Neural cell (in vitro differentiated cells): ENCODE results near the gene SLMAP. TPM values are rescaled to one million over a fixed set of nuclear protein-coding genes. Genes with fewer than 3 reads are reported as not detected.

Source experiments
- H2AFZ ChIP-seq: fragments of 200-600, 300-800 bp; sonication (generic), shearing (Covaris generic); 2 replicates; pipeline ENCODE4 v1.6.0; 2014; ENCODE audit warnings: low read depth, mild to moderate bottlenecking, antibody characterized with exemption, low read length, moderate library complexity
- H3F3A ChIP-seq: fragments of 200-600 bp; shearing (Covaris generic); 2 replicates; pipeline ENCODE4 v1.6.1; 2016; ENCODE audit warnings: mild to moderate bottlenecking, moderate library complexity, mixed read lengths, antibody characterized with exemption, low read length; ENCODE audit not compliant: insufficient read depth, poor library complexity, severe bottlenecking
- H3K27ac ChIP-seq: fragments of 200-600, 300-800 bp; sonication (generic), shearing (Covaris generic); 2 replicates; pipeline ENCODE4 v1.5.1; 2014; ENCODE audit warnings: mild to moderate bottlenecking, low read length, moderate library complexity
- H3K27me3 ChIP-seq: fragments of 300-800, 200-600 bp; sonication (generic), shearing (Covaris generic); 2 replicates; pipeline ENCODE4 v1.6.0; 2014; ENCODE audit warnings: mild to moderate bottlenecking, low read depth, low read length, moderate library complexity; ENCODE audit not compliant: insufficient read depth
- H3K36me3 ChIP-seq: fragments of 300-800, 200-600 bp; sonication (generic), shearing (Covaris generic); 2 replicates; pipeline ENCODE4 v1.5.1; 2014; ENCODE audit warnings: mild to moderate bottlenecking, antibody characterized with exemption, low read length, moderate library complexity; ENCODE audit not compliant: insufficient read depth
- H3K4me2 ChIP-seq: fragments of 300-800, 200-600 bp; sonication (generic), shearing (Covaris generic); 2 replicates; pipeline ENCODE4 v1.6.0; 2014; ENCODE audit warnings: mild to moderate bottlenecking, low read length
- H3K4me3 ChIP-seq: fragments of 300-800, 200-600 bp; sonication (generic), shearing (Covaris generic); 2 replicates; pipeline ENCODE4 v1.5.1; 2014; ENCODE audit warnings: mild to moderate bottlenecking, low read length, moderate library complexity
- H3K79me2 ChIP-seq: fragments of 200-600 bp; shearing (Covaris generic); replicated peaks from 2 replicates; pipeline ENCODE4 v1.6.0; 2014; ENCODE audit warnings: mild to moderate bottlenecking, low read length, moderate library complexity; ENCODE audit not compliant: insufficient read depth
- H3K9ac ChIP-seq: fragments of 300-800, 200-600 bp; sonication (generic), shearing (Covaris generic); 2 replicates; pipeline ENCODE4 v1.6.1; 2016; ENCODE audit warnings: mild to moderate bottlenecking, low read length, mixed read lengths
- H3K9me2 ChIP-seq: fragments of 200-600 bp; shearing (Covaris generic); 2 replicates; pipeline ENCODE4 v1.6.1; 2016; ENCODE audit warnings: mild to moderate bottlenecking, low read length, mixed read lengths; ENCODE audit not compliant: insufficient read depth
- H3K9me3 ChIP-seq: fragments of 200-600, 300-800 bp; sonication (generic), shearing (Covaris generic); 2 replicates; pipeline ENCODE4 v1.6.1; 2016; ENCODE audit warnings: mild to moderate bottlenecking, mixed run types, low read length, moderate library complexity, mixed read lengths
- H4K20me1 ChIP-seq: fragments of 200-600 bp; shearing (Covaris generic); 2 replicates; pipeline ENCODE4 v1.6.1; 2016; ENCODE audit warnings: mild to moderate bottlenecking, mixed run types; ENCODE audit not compliant: insufficient read depth
- CTCF ChIP-seq: fragments of 450-650 bp; IDR thresholded peaks from 2 replicates; pipeline ENCODE4 v1.5.1; 2014; ENCODE audit warnings: antibody characterized with exemption, mild to moderate bottlenecking, moderate library complexity; ENCODE audit not compliant: poor library complexity, severe bottlenecking
- EP300 ChIP-seq: fragments of 450-650 bp; conservative IDR thresholded peaks from 2 replicates; pipeline ENCODE4 v1.6.1; 2014; ENCODE audit warnings: antibody characterized with exemption, mild to moderate bottlenecking, moderate library complexity; ENCODE audit not compliant: poor library complexity, severe bottlenecking
- EZH2 ChIP-seq: fragments of 200-600, 300-800 bp; shearing (Covaris generic), sonication (generic); IDR thresholded peaks from 2 replicates; pipeline ENCODE4 v1.6.1; 2014; ENCODE audit warnings: antibody characterized with exemption, low read length, borderline replicate concordance, mild to moderate bottlenecking; ENCODE audit not compliant: insufficient read depth, poor library complexity, severe bottlenecking
- MXI1 ChIP-seq: fragments of 450-650 bp; conservative IDR thresholded peaks from 2 replicates; pipeline ENCODE4 v1.6.1; 2014; ENCODE audit warnings: antibody characterized with exemption, mild to moderate bottlenecking; ENCODE audit not compliant: poor library complexity, severe bottlenecking
- POLR2AphosphoS5 ChIP-seq: IDR thresholded peaks from 2 replicates; pipeline ENCODE4 v1.6.1; 2012
- RAD21 ChIP-seq: fragments of 450-650 bp; conservative IDR thresholded peaks from 2 replicates; pipeline ENCODE4 v1.6.1; 2014; ENCODE audit warnings: antibody characterized with exemption, mild to moderate bottlenecking, moderate library complexity
- REST ChIP-seq: IDR thresholded peaks from 2 replicates; pipeline ENCODE4 v1.6.1; 2012; ENCODE audit warnings: borderline replicate concordance
- SMC3 ChIP-seq: fragments of 450-650 bp; conservative IDR thresholded peaks from 2 replicates; pipeline ENCODE4 v1.6.1; 2014; ENCODE audit warnings: antibody characterized with exemption, mild to moderate bottlenecking, moderate library complexity; ENCODE audit not compliant: poor library complexity
- TAF1 ChIP-seq: IDR thresholded peaks from 2 replicates; pipeline ENCODE4 v1.6.1; 2012; ENCODE audit warnings: low read depth
- polyA plus RNA-seq: library from polyadenylated mRNA; depleted of rRNA; stranded (reverse); fragments of >200 nt; gene quantifications from 2 replicates; pipeline ENCODE4 v1.2.3, GENCODE V29; 2014

Gene SLMAP
- polyA plus RNA-seq, 1 donor from 2014 or later: 42.1 TPM

- Histone ChIP-seq H3K9ac (no peak overlapping the region), H4K20me1 (no peaks in the 10 kb centered on the region), H3K4me3 (no peak overlapping the region), H3K4me2 (no peak overlapping the region), H2AFZ (no peak overlapping the region), H3K79me2 (no peaks in the 10 kb centered on the region), H3K36me3 (no peaks in the 10 kb centered on the region), H3K27me3 (no peaks in the 10 kb centered on the region), H3F3A (no peaks in the 10 kb centered on the region), H3K9me3 (no peaks in the 10 kb centered on the region), H3K9me2 (no peaks in the 10 kb centered on the region), H3K27ac (no peak overlapping the region)
- TF ChIP-seq TAF1 (no peak), RAD21 (no peak), EZH2 (no peak)
Observed at GRCh38 chr3:57961828-57962447, 205.8 kb downstream of the SLMAP start.

- Histone ChIP-seq H3K9me2 (no peaks in the 10 kb centered on the region), H3K27me3 (no peaks in the 10 kb centered on the region)
- TF ChIP-seq POLR2AphosphoS5: no peak
- no peak for TF ChIP-seq REST
- no peak for TF ChIP-seq TAF1
Observed at GRCh38 chr3:57962448-57962834, 206.3 kb downstream of the SLMAP start.

GRCh38 chr3:57963811-57964346 is 207.8 kb downstream of the SLMAP start:
- no peak overlapping the region for H3K4me2 ChIP-seq
- no peaks in the 10 kb centered on the region for H3K36me3 ChIP-seq
- H3K9me3 ChIP-seq: no peaks in the 10 kb centered on the region
- H3K79me2 ChIP-seq: no peaks in the 10 kb centered on the region
- H3K4me3 ChIP-seq: no peak overlapping the region
- H2AFZ ChIP-seq: no peak overlapping the region
- no peak overlapping the region for H3K9ac ChIP-seq
- no peak for TF ChIP-seq SMC3
- H3K27me3 ChIP-seq: no peaks in the 10 kb centered on the region
- H4K20me1 ChIP-seq: no peaks in the 10 kb centered on the region
- H3K27ac ChIP-seq: no peak overlapping the region
- no peaks in the 10 kb centered on the region for H3K9me2 ChIP-seq
- H3F3A ChIP-seq: no peaks in the 10 kb centered on the region

More at GRCh38 chr3:57962448-57962834, 206.3 kb downstream of the SLMAP start:
- no peak overlapping the region for H3K4me3 ChIP-seq
- H3K79me2 ChIP-seq: no peaks in the 10 kb centered on the region
- no peak overlapping the region for H3K4me2 ChIP-seq
- H3F3A ChIP-seq: no peaks in the 10 kb centered on the region
- H3K9me3 ChIP-seq: no peaks in the 10 kb centered on the region
- H3K27ac ChIP-seq: no peak overlapping the region
- no peaks in the 10 kb centered on the region for H4K20me1 ChIP-seq
- H3K9ac ChIP-seq: no peak overlapping the region
- H2AFZ ChIP-seq: no peak overlapping the region
- no peaks in the 10 kb centered on the region for H3K36me3 ChIP-seq

GRCh38 chr3:57966829-57967228 is 210.7 kb downstream of the SLMAP start:
- Histone ChIP-seq H3K4me2 (no peak overlapping the region), H3K9me3 (no peaks in the 10 kb centered on the region), H2AFZ (no peak overlapping the region), H3K9me2 (no peaks in the 10 kb centered on the region), H3F3A (no peaks in the 10 kb centered on the region), H3K79me2 (no peaks in the 10 kb centered on the region), H3K27me3 (no peaks in the 10 kb centered on the region), H3K27ac (no peak overlapping the region), H4K20me1 (no peaks in the 10 kb centered on the region), H3K4me3 (no peak overlapping the region), H3K36me3 (no peaks in the 10 kb centered on the region), H3K9ac (no peak overlapping the region)
- TF ChIP-seq REST (no peak), EZH2 (no peak), EP300 (no peak), SMC3 (no peak), CTCF (no peak), MXI1 (no peak)
